GM10248 (cell line): ENCODE measurements around the gene PSMB3.

Experiments used
- CTCF ChIA-PET: fragments of 300-600 bp; sonication (Branson Sonifier 250); formaldehyde crosslinking; extraction: SDS; loops from one replicate; lab custom pipeline; 2021; ENCODE audit warnings: antibody characterized with exemption; lab: Yijun Ruan, JAX
- POLR2A ChIA-PET: fragments of 350-650 bp; sonication (Branson Sonifier 250); formaldehyde crosslinking; extraction: SDS; loops from one replicate; lab custom pipeline; 2020; ENCODE audit warnings: antibody characterized with exemption; lab: Yijun Ruan, JAX
- DNase-seq: peaks from one replicate; pipeline ENCODE4 v3.0.0; 2012; ENCODE audit errors: extremely low spot score
- TF ChIP-seq, protein P1 (sequence below): IDR thresholded peaks from 2 replicates; pipeline ENCODE4 v1.5.1; 2012; ENCODE audit warnings: mild to moderate bottlenecking, low read depth; ENCODE audit errors: extremely low read depth, missing control alignments, control extremely low read depth

Gene PSMB3

DNA sequence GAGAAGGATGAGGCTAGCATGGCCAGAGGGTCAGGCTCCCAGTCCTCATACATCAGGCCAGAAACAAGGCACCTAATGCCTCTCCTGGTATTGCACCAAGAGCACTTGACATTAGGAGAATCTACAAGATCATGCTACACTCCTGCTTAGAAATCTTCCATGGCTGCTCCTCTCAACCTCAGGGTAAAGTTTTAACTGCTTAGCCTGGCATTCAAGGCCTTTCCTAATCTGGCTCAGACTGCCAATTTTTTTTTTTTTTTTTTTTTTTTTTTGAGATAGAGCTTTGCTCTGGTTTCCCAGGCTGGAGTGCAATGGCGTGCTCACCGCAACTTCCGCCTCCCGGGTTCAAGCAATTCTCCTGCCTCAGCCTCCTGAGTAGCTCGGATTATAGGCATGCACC is 38.6 kb downstream of the PSMB3 start:
- CTCF ChIA-PET = no interaction called here
- TF ChIP-seq, protein P1, sequence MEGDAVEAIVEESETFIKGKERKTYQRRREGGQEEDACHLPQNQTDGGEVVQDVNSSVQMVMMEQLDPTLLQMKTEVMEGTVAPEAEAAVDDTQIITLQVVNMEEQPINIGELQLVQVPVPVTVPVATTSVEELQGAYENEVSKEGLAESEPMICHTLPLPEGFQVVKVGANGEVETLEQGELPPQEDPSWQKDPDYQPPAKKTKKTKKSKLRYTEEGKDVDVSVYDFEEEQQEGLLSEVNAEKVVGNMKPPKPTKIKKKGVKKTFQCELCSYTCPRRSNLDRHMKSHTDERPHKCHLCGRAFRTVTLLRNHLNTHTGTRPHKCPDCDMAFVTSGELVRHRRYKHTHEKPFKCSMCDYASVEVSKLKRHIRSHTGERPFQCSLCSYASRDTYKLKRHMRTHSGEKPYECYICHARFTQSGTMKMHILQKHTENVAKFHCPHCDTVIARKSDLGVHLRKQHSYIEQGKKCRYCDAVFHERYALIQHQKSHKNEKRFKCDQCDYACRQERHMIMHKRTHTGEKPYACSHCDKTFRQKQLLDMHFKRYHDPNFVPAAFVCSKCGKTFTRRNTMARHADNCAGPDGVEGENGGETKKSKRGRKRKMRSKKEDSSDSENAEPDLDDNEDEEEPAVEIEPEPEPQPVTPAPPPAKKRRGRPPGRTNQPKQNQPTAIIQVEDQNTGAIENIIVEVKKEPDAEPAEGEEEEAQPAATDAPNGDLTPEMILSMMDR = no peak
- POLR2A ChIA-PET = interaction anchor here (0.6 kb wide), 1 partner anchor 269 kb away, joined by 4 read pairs; no protein-coding TSS in a partner anchor
- no peak for DNase-seq

DNA sequence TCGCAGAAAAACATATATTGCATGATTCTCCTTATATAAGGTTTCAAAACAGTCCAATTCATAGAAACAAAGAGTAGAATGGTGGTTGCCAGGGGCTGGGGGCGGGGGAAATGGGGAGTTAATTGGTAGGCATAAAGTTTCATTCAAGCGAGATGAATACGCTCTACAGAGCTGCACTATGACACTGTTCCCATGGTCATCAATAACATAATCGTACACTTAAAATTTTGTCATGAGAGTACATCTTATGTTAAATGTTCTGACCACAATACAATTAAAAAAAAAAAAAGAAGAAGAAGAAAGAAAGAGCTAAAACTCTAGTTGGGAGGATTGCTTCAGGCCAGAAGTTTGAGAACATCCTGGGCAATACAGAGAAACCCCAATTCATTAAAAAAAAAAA is 41.7 kb downstream of the PSMB3 start:
- TF ChIP-seq, protein P1 = no peak
- ChIA-PET CTCF (no interaction called here), POLR2A (interaction anchor here (0.6 kb wide), 1 partner anchor 62 kb away, joined by 3 read pairs; no protein-coding TSS in a partner anchor)
- no peak for DNase-seq

DNA sequence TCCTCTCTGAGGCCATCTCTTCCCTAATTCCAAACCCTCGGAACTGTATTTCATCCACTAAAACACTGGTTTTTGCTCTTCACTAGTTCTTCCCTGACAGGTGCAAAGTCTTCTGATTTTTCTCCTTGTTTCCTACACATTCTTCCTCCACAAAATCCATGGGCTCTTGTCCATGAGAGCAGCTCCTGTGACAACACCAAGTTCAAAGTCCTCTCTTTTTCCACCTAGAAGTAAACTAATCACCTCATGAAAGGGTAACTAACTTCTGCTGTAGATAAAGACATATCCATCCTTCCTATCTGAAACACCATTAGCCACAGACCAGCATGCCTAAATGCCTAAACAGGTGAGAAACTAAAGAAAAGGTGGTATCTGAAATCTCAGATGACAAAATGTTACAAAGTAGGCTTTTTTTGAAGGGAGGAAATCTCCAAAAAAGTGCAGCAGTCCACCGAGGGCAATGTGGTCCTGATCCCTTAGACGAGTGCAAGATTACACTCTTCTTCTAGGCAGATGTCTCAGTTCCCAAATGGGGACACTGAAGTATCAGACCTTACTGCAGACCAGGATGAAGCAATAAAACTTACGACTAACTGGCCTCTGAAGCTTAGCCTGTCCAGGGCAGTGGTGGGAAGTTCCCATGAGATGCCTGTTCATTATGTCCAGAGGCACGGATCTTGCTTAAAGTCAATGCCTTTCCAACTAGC is 44.1 kb downstream of the PSMB3 start:
- DNase-seq = no peak
- TF ChIP-seq, protein P1 = no peak
- CTCF ChIA-PET = interaction anchor here (1.1 kb wide), 1 partner anchor 15 kb away, joined by 3 read pairs; no protein-coding TSS in a partner anchor
- POLR2A ChIA-PET = no interaction called here

DNA sequence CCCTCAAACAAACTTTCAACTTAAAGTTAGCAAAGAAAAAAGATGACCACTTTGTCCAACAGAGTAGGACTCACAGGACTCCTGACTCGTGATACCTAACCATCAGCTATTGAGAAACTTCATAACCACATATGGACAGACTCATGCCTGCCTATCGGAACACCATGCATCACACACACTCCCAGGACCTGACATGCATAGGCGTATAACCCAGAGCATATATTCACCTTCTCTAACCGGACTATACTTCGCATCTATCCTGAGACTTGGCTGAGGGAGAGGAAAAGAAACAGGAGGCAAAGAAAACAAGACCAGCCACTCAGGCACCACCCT is 44.6 kb downstream of the PSMB3 start:
- TF ChIP-seq, protein P1 = no peak
- ChIA-PET CTCF (interaction anchor here (1.1 kb wide), 1 partner anchor 16 kb away, joined by 3 read pairs; no protein-coding TSS in a partner anchor), POLR2A (interaction anchor here (1.3 kb wide), 1 partner anchor 45 kb away, joined by 3 read pairs; the partner anchor contains the start of gene PSMB3)
- DNase-seq = no peak

DNA sequence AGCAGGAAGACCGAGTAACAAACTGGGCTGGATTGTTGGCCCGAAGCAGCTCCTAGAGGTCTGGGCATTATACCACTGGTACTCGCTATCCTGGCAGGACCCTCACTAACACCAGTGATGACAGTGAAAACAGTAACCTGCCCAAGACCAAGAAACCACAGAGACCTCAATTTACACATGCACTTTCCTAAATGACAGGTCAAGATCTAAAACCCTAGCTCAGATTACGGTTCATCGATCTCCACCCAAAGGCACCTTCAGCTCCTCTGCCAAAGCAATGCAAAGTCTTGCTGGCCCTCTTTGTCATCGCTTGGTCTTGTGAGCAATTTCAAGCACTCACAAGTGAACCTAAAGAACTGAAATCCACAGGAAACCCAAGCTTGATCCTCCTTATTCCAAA is 45.3 kb downstream of the PSMB3 start:
- TF ChIP-seq, protein P1 = no peak
- DNase-seq = no peak
- ChIA-PET POLR2A (interaction anchor here (1.3 kb wide), 1 partner anchor 46 kb away, joined by 3 read pairs; the partner anchor contains the start of gene PSMB3), CTCF (interaction anchor here (1.1 kb wide), 1 partner anchor 16 kb away, joined by 3 read pairs; no protein-coding TSS in a partner anchor)

DNA sequence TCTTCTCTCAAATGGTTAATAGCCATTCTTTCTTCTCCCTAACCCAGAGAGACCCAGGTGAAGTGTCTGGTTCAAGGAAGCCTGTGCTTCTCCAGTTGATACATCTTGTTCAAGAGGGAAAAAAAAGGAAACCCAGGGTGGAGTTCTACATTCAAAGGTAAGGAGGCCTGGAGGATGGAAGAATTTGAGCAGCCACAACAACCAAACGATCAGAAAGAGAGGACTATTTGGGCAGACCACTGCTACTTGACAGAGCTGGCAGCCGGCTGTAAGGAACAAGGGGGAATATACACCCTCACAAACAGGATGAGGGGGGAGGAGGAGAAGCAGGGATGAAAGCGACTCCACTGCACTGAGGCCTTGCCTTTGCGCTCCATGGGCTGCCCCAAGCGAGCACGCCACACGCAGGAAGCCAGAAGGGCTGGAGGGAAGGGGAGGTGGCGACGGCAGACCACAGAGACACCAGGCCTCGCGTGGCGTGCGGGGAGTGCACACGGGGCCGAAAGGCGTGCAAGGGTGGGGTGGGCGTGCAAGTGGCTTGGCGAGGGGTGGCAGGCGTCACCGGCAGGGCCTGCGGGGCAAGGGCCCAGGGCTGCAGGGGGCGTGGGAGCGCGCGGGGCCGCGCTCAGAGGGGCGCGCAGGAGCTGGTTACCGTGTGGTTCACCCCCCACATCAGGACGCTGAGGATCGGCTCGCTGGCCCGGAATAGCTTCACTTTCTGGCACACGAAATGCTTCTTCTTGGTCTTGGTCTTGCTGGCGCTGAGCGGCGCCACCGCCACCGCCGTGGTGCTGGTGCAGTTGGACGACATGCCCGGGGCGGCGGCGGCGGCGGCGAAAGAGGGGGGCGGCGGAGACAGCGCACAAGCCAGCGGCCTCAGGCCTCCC is 46.3 kb downstream of the PSMB3 start:
- CTCF ChIA-PET = interaction anchor here (1.2 kb wide), 1 partner anchor 37 kb away, joined by 3 read pairs; no protein-coding TSS in a partner anchor
- TF ChIP-seq, protein P1 = no peak
- no peak for DNase-seq
- POLR2A ChIA-PET = interaction anchor here (1.3 kb wide), 1 partner anchor 47 kb away, joined by 3 read pairs; the partner anchor contains the start of gene PSMB3
